DND-41 (cell line): Measurements from ENCODE around the gene GARNL3.

Source experiments
- EZH2 ChIP-seq: IDR thresholded peaks from 3 replicates; pipeline ENCODE4 v1.6.1; 2012; ENCODE audit warnings: borderline replicate concordance, low read depth, mild to moderate bottlenecking, moderate library complexity, low read length, inconsistent platforms; ENCODE audit not compliant: severe bottlenecking
- TF ChIP-seq, protein P1 (sequence below): IDR thresholded peaks from 2 replicates; pipeline ENCODE4 v1.5.1; 2012; ENCODE audit warnings: borderline replicate concordance, low read length, moderate library complexity, mild to moderate bottlenecking; ENCODE audit not compliant: poor library complexity, severe bottlenecking; ENCODE audit errors: extremely low read depth

DNA sequence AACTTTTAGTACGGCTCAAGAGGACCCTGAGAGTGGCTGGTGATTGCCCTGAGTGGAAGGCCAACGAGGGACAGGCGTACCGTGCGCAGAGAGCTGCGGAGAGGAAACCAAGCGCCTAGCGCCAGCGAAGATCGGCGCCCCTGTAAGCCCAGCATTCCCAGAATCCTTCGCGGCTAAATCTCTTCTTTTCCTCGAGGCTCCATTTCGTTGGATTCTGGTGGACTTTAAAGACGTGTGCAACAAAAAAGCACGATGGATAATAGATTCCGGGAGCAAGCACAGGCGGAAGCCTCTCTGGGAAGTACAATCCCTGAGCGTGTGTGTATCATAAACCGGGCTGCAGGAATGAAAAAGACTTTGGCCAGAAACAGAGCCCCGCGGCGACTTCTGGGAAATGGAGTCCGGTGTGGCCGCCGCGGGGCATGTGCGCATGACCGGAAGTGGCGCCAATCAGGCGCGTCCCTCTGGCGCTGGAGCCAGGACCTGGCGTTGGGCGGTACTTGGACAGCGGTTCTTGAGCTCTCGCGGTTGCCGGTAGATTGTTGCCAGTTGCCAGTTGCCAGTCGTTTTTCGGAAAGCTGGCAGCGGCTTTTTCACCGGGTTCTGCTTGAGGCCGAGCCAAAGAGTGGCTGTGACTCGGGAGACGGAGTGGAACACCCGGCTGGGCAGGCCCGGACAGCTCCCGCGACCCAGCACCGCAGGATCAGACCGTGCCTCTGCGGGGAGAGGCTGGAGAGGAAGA is 159.5 kb downstream of the GARNL3 start, which contains the start of gene ZNF79:
- TF ChIP-seq, protein P1, sequence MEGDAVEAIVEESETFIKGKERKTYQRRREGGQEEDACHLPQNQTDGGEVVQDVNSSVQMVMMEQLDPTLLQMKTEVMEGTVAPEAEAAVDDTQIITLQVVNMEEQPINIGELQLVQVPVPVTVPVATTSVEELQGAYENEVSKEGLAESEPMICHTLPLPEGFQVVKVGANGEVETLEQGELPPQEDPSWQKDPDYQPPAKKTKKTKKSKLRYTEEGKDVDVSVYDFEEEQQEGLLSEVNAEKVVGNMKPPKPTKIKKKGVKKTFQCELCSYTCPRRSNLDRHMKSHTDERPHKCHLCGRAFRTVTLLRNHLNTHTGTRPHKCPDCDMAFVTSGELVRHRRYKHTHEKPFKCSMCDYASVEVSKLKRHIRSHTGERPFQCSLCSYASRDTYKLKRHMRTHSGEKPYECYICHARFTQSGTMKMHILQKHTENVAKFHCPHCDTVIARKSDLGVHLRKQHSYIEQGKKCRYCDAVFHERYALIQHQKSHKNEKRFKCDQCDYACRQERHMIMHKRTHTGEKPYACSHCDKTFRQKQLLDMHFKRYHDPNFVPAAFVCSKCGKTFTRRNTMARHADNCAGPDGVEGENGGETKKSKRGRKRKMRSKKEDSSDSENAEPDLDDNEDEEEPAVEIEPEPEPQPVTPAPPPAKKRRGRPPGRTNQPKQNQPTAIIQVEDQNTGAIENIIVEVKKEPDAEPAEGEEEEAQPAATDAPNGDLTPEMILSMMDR: no peak
- TF ChIP-seq EZH2: no peak
